NCI-H2227 (cell line): ENCODE results near the gene NUPR2.
A peak's percentile ranks its signal among the peaks of the same experiment; 100 is the strongest.
"Not testable (repeated sequence)": the region's sequence is repeated elsewhere in the genome, so short reads cannot be mapped to it uniquely, and the experiment has no call there.

Experiments
- DNase-seq: peaks from one replicate; lab custom pipeline; 2025; ENCODE audit not compliant: unreplicated experiment; lab: John Stamatoyannopoulos, UW

The NUPR2 gene

DNA sequence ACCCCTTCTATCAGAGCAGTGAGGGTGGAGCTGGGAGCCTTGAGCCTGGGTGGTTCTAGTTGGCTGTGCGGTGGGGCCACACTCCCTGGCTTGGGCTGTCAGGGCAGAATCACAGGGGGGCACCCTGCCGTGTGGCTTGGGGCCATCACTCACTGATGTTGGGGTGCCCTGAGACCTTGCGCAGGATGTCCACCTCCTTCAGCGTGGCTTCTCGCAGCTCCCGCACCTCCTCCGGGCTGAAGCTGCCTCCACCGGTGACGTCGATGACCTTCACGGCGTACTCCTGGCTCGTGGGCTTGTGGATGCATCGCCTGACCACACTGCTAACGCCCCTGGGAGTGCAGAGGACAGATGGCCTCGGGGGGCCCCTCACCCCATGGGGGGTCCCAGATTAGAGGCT lies 28.8 kb downstream of the NUPR2 start:
- DNase-seq, result no peak

DNA sequence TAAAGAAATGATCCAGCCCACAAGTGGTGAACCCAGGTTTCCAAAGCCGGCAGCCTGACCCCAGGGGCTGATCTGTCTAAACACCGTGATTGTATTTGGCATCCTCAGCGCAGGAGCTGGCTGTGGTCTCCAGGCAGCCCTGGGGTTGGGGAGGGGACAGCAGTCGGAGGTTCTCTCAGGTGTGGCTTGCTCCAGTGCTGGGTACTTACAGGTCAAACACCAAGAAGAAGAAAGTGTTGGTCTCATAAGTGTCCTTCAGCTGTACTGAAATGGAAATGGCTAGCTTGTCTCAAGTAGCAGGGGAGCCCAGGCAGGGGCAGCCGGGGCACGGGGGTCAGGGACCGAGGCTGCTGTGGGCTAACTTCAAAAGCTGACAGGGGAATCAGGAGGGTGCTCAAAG lies 29.5 kb downstream of the NUPR2 start:
- DNase-seq, result no peak

DNA sequence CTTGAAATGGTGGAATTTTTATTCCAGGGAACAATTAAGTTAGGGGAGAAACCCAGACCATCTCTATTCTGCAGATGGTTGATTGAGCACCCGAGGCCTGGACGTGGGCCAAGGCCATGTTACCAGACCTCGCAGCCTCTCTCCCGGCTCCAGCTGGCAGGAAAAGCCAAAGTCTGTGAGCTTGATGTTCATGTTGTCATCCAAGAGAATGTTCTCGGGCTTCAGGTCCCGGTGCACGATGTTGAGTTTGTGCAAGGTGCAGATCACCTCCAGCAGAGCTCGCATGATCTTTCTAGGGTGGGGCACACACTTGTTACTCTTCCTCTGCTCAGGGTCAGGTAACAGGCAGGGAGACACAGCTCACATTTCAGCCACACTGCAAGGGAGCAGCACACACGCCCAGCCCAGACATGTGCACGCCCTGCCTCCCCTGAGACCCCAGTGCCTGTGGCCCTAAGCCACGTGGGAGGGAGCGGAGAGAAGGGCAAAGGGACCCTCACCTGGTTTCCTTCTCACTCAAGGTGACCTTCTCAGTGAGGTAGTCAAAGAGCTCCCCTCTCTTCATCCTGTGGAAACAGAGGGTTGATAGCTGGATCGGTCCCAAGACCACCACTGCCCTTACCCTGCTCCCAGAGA lies 32.9 kb downstream of the NUPR2 start:
- no peak for DNase-seq

GRCh38 chr7:56081626-56082340 lies 34.4 kb downstream of the NUPR2 start:
- no peak for DNase-seq

- not testable (repeated sequence) for DNase-seq
These were observed 35.3 kb downstream of the NUPR2 start for GRCh38 chr7:56080726-56081435.

GRCh38 chr7:56079450-56080185 lies 36.6 kb downstream of the NUPR2 start:
- no peak for DNase-seq

DNA sequence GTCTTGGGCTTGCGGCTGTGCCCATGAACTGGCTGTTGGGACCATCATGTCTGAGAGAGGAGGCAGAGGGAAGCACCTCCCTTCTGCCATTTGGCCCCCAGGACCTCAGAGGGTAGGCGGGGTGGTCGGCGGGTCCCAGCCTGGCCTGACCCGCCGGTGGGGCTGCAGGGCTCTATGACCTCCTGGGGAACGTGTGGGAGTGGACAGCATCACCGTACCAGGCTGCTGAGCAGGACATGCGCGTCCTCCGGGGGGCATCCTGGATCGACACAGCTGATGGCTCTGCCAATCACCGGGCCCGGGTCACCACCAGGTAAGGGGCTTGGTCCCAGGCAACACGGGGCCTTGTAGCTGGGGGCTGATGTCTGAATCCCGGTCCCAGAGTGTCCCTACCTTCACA lies 38.0 kb downstream of the NUPR2 start:
- no peak for DNase-seq

DNA sequence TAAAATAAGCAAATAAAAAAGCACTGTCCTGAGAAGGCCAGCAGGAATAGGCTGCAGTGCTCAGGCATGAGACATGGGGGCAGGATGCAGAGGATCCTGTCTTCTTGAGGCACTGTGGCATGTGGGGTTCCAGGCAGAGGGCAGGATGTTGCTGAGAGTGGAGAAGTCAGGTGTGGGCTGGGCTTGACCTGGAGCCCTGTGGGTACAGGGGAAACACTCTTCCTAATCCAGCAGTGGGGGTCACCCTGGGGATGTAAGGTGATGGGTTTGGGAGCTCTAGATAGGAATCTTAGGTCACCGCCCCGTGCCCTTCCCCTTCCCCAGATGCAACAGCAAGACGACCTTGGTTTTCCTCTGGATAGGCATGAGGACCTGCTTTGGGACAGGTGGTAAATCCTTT lies 38.5 kb downstream of the NUPR2 start:
- DNase-seq, result no peak

DNA sequence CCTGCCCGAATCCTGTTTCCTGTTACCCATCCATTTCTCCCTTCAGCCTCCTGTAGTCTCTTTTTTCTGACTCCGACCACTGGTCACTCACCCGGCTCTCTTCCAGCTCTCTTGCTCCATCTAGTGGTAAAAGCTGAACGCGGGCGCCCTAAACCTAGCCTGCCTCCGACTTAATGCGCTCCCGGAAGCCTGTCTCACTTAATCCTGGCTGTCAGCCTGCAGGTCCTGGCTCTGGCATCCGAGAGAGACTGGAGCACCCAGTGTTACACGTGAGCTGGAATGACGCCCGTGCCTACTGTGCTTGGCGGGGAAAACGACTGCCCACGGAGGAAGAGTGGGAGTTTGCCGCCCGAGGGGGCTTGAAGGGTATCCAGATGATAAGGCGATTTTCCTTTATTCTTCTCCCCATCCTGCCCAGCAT lies 41.8 kb downstream of the NUPR2 start:
- DNase-seq, result peak; percentile 78

DNA sequence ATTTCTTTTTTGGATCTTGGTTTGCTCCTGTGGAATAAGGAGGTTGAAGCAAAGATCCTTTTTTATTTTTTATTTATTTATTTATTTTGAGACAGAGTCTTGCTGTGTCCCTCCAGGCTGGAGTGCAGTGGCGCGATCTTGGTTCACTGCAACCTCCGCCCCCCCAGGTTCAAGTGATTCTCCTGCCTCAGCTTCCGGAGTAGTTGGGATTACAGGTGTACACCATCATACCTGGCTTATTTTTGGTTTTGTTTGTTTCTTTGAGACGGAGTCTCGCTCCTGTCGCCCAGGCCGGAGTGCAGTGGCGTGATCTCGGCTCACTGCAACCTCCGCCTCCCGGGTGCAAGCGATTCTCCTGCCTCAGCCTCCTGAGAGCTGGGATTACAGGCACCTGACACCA lies 49.8 kb downstream of the NUPR2 start:
- DNase-seq, result not testable (repeated sequence)
